Right lobe of liver (tissue), 6 donors: ENCODE measurements around the gene FBXW11. TPM values are rescaled to one million over a fixed set of nuclear protein-coding genes. Genes with fewer than 3 reads are reported as not detected.

ENCODE experiments used
- ATAC-seq, 4 donors: fragments of 200-7000 bp; cut with Tn5 transposase; one replicate each; pipeline ENCODE4 v1.9.1; 2020; ENCODE audit warnings: mild to moderate bottlenecking in 4 of 4, moderate library complexity in 4 of 4
- DNase-seq, 3 donors: peaks; one replicate each; pipeline ENCODE4 v3.0.0-alpha.2; 2020
- H3K27ac ChIP-seq, 3 donors: fragments of 200-600 bp; one replicate each; pipeline ENCODE4 v1.8.0; 2022
- H3K27me3 ChIP-seq, 2 donors: fragments of 200-600 bp; one replicate each; pipeline ENCODE4 v1.8.0; 2022
- H3K36me3 ChIP-seq, 4 donors: fragments of 200-600 bp; sonication (generic) in 1 of 4; one replicate each; pipeline versions ENCODE4 v1.5.1 to v1.8.0; 2017 to 2022; ENCODE audit warnings: control low read depth in 1 of 4
- H3K4me1 ChIP-seq, 4 donors: fragments of 200-600 bp; sonication (generic) in 1 of 4; one replicate each; pipeline versions ENCODE4 v1.5.1 to v1.8.0; 2017 to 2022; ENCODE audit warnings: control low read depth in 1 of 4
- H3K4me3 ChIP-seq, 3 donors: fragments of 200-600 bp; one replicate each; pipeline ENCODE4 v1.8.0; 2022
- H3K9me3 ChIP-seq, 4 donors: fragments of 200-600 bp; sonication (generic) in 1 of 4; one replicate each; pipeline versions ENCODE4 v1.5.1 to v1.8.0; 2017 to 2022; ENCODE audit warnings: control low read depth in 1 of 4
- POLR2A ChIP-seq: fragments of 450-650 bp; IDR thresholded peaks from one replicate; pipeline ENCODE4 v1.6.1; 2017; ENCODE audit warnings: antibody characterized with exemption, mild to moderate bottlenecking
- WGBS: methylation state at CpG from one replicate; pipeline ENCODE4 v1.1.6; 2018; ENCODE audit warnings: low coverage, low lambda C conversion rate; ENCODE audit not compliant: insufficient coverage; ENCODE audit errors: missing lambda C conversion rate; 5-methylcytosine and 5-hydroxymethylcytosine counted together
- intact Hi-C, 2 donors: fragments of 100-400 bp; cut with DNase I; formaldehyde crosslinking; loops; one replicate each; pipeline versions ENCODE4 v1.11.2 to v1.14.1; 2022
- total RNA-seq, 6 experiments: library from RNA; depleted of rRNA in 2 of 6; stranded (reverse); fragments of >200 nt in 2 of 6; fragmentation: NEBNext Ultra II Directional in 3 of 6; extraction: Animal tissue kit (Norgen Biotek cat#: 25700) in 3 of 6; gene quantifications; one replicate each; pipeline versions ENCODE4 v1.1.0 to v1.2.4, GENCODE V29; 2016 to 2023
- TF ChIP-seq, protein P1 (sequence below), 4 donors: fragments of 200-600 bp in 3 of 4; fragments of 450-650 bp in 1 of 4; IDR thresholded peaks; one replicate each; pipeline versions ENCODE4 v1.5.1 to v1.8.0; 2016 to 2022; ENCODE audit warnings: antibody characterized with exemption in 4 of 4, mild to moderate bottlenecking in 2 of 4
- donor health status: DM: no; HTN: yes; CAD: no.
- donor health status: DM: no; HTN: no; CAD: no.
- donor health status: DM: no; HTN: no; CAD: no.
- donor health status: DM: no; HTN: yes; CAD: no.
- donor health status: DM: no; HTN: yes; CAD: no.

The FBXW11 gene
- total RNA-seq, 6 experiments from 2014 or later: 19.9 to 35.9 (median 28.4) TPM

DNA sequence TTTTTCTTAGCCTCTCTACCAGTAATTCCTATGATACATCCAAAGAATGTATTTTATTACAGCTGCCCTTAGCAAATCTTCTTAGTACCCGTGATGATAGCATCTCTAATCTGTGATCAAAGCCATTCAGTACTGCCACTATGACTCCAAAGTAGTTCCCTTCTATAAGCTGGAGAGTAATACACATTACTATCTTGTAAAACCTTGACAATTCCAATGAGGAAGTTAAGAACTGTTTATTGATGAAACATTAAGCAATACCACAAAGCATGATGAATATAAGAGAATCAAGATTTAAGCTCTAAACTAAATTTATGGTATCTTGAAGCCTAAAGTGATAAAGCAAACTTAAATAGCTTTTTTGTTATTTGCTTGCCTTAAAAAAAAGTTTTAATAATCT, 134.7 kb downstream of the FBXW11 start:
- peaks cover 0 to 41% (median under 1%) of the 10 kb centered on the region in 4 donors for H3K36me3 ChIP-seq
- TF ChIP-seq, protein P1, sequence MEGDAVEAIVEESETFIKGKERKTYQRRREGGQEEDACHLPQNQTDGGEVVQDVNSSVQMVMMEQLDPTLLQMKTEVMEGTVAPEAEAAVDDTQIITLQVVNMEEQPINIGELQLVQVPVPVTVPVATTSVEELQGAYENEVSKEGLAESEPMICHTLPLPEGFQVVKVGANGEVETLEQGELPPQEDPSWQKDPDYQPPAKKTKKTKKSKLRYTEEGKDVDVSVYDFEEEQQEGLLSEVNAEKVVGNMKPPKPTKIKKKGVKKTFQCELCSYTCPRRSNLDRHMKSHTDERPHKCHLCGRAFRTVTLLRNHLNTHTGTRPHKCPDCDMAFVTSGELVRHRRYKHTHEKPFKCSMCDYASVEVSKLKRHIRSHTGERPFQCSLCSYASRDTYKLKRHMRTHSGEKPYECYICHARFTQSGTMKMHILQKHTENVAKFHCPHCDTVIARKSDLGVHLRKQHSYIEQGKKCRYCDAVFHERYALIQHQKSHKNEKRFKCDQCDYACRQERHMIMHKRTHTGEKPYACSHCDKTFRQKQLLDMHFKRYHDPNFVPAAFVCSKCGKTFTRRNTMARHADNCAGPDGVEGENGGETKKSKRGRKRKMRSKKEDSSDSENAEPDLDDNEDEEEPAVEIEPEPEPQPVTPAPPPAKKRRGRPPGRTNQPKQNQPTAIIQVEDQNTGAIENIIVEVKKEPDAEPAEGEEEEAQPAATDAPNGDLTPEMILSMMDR (IDR thresholded peaks at IDR 0.05): no peak
- no peak for TF ChIP-seq POLR2A

DNA sequence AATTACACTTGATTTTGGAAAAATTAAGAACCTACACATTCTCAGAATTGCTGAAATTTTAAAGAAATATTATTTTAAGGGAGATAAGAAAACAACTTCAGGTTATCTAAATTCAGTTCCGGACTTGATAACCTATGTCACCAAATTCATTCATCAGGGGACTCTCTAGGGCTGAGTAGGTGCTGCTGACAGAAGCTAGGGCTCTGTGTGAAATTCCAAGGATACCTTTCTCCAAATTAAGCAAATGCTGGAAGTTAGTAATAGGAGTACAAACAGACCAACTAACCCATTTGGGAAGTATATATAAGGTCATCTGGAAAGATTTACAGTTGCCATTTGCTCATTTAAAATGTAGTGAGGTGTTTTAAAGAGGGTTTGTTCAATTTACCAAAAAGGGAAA, 136.5 kb downstream of the FBXW11 start:
- H3K4me3 ChIP-seq: no peak overlapping the region
- H3K9me3 ChIP-seq: no peaks in the 10 kb centered on the region
- intact Hi-C loops: no loop called here
- TF ChIP-seq, protein P1 (IDR thresholded peaks at IDR 0.05): no peak
- no peak for TF ChIP-seq POLR2A
- no peaks in the 10 kb centered on the region for H3K27me3 ChIP-seq
- ATAC-seq (no peak), DNase-seq (no peak)
- peaks cover 0 to 29% (median 0%) of the 10 kb centered on the region in 4 donors for H3K36me3 ChIP-seq
- H3K4me1 ChIP-seq: peaks cover 0 to 4% (median 0%) of the 10 kb centered on the region in 4 donors
- WGBS: 79% methylated on average over 1 of the region's 1 CpG
- no peak overlapping the region for H3K27ac ChIP-seq

More for the DNA sequence above, 134.7 kb downstream of the FBXW11 start:
- DNase-seq: no peak
- no peak overlapping the region for H3K27ac ChIP-seq
- H3K9me3 ChIP-seq: no peaks in the 10 kb centered on the region
- WGBS: 94% methylated on average over 1 of the region's 1 CpG
- intact Hi-C loops: no loop called here
- no peak for ATAC-seq
- H3K4me3 ChIP-seq: no peak overlapping the region
- no peaks in the 10 kb centered on the region for H3K27me3 ChIP-seq
- peaks cover 0 to 4% (median 0%) of the 10 kb centered on the region in 4 donors for H3K4me1 ChIP-seq

DNA sequence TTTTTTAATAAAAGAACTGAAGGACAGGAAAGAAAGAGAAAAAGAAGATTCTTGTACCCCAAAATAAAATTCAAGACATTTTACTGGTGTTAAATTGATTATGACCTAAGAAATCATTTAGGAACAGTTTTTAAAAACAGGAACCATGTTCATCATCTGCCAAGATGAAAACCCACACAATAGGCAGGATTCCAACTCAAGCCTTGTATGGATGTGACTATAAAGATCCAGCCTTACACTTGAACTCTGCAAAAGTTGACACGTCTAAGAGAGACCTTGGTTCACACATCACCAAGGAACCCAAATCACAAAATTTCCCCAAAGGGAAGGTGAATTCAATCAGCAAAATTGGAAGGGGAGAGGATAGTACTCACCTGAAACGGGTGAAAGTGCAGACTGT, 138.2 kb downstream of the FBXW11 start:
- ATAC-seq (no peak), DNase-seq (no peak)
- Histone ChIP-seq H3K27me3 (no peaks in the 10 kb centered on the region), H3K4me3 (no peak overlapping the region), H3K27ac (no peak overlapping the region), H3K36me3 (peaks cover 0 to 32% (median 0%) of the 10 kb centered on the region in 4 donors), H3K9me3 (no peaks in the 10 kb centered on the region), H3K4me1 (no peaks in the 10 kb centered on the region)
- 81% methylated on average over 2 of the region's 2 CpGs for WGBS
- intact Hi-C loops: no loop called here
- TF ChIP-seq POLR2A: no peak
- TF ChIP-seq, protein P1 (IDR thresholded peaks at IDR 0.05): no peak

DNA sequence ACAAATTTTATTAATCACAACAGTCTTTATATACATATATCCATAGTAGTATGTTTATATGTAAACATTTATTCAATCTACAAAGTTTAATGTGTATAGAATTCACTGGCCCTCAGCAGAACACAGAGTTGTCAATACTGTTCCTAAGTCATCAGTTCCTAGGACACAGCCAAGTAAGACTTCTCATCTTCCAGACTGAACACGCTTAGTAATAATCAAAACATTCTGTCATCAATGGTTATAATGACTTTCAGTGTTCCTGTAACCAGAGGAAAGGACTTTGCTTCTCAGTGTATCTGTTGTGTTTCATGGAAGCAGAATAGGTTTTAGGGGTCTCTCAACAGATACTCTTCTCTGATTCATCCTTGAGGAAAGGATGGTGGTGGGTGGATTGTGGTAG, 138.7 kb downstream of the FBXW11 start:
- no peak overlapping the region for H3K27ac ChIP-seq
- H3K9me3 ChIP-seq: no peaks in the 10 kb centered on the region
- no peak for DNase-seq
- no peak overlapping the region for H3K4me3 ChIP-seq
- TF ChIP-seq POLR2A: no peak
- TF ChIP-seq, protein P1 (IDR thresholded peaks at IDR 0.05): no peak
- peaks cover 0 to 32% (median 0%) of the 10 kb centered on the region in 4 donors for H3K36me3 ChIP-seq
- 100% methylated on average over 1 of the region's 1 CpG for WGBS
- H3K27me3 ChIP-seq: no peaks in the 10 kb centered on the region
- H3K4me1 ChIP-seq: no peaks in the 10 kb centered on the region
- no peak for ATAC-seq
- intact Hi-C loops: no loop called here

DNA sequence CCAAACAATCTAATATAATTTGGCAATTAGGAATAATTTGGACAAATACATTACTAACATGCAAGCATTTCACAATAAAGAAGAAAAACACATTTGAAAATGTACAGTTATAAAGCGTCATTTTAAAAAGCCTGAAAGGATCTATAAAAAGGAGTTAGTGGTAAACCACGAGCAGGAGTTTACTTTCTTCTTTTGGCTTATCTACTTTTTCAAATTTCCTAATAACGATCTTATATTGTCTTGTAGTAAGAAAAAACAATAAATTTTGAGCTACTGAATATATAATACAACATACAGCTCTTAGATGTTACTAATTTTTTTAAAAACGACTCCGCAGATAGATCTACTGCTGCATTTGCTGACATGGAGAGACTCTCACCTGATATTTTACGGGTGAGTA, 141.0 kb downstream of the FBXW11 start:
- Histone ChIP-seq H3K4me3 (no peak overlapping the region), H3K9me3 (no peaks in the 10 kb centered on the region), H3K27me3 (no peaks in the 10 kb centered on the region), H3K27ac (no peak overlapping the region), H3K36me3 (peaks cover 0 to 24% (median 0%) of the 10 kb centered on the region in 4 donors), H3K4me1 (no peaks in the 10 kb centered on the region)
- ATAC-seq (no peak), DNase-seq (no peak)
- WGBS: 68% methylated on average over 6 of the region's 6 CpGs
- intact Hi-C loops: no loop called here
- TF ChIP-seq, protein P1 (IDR thresholded peaks at IDR 0.05): no peak
- TF ChIP-seq POLR2A: no peak
